ENCODE data around the gene CREB1.

GRCh38 chr2:207482630-207483029 lies 47.1 kb upstream of the CREB1 start:
- TF ChIP-seq RAD21 (IDR thresholded peaks at IDR 0.05; ENCODE audit: low read depth) (no peak), TAF1 (IDR thresholded peaks at IDR 0.05; ENCODE audit: low read depth) (no peak), NFIC (IDR thresholded peaks at IDR 0.05) (no peak), EP300 (IDR thresholded peaks at IDR 0.05; ENCODE audit: borderline replicate concordance) (no peak), TEAD4 (IDR thresholded peaks at IDR 0.05) (no peak), CEBPB (IDR thresholded peaks at IDR 0.05) (no peak), EGR1 (IDR thresholded peaks at IDR 0.05) (no peak), CREB1 (IDR thresholded peaks at IDR 0.05; ENCODE audit: low read depth) (no peak), USF1 (IDR thresholded peaks at IDR 0.05) (no peak), REST (IDR thresholded peaks at IDR 0.05; ENCODE audit: low read depth) (no peak)
- TF ChIP-seq, protein P1, sequence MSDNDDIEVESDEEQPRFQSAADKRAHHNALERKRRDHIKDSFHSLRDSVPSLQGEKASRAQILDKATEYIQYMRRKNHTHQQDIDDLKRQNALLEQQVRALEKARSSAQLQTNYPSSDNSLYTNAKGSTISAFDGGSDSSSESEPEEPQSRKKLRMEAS (IDR thresholded peaks at IDR 0.05), result no peak
